ENCODE data around the gene SYNM. TPM values are rescaled to one million over a fixed set of nuclear protein-coding genes. Genes with fewer than 3 reads are reported as not detected.

SYNM gene
- total RNA-seq, 1 experiment from 2014 or later: 2.6 TPM

- no TSS peak for BruUV-seq (replicated peaks)
- ChIA-PET CTCF (no interaction called here), POLR2A (ENCODE audit: low non-redundant PET) (interaction anchor here (0.7 kb wide), 1 partner anchor 233 kb away, joined by 10 read pairs; no protein-coding TSS in a partner anchor)
- TF ChIP-seq EZH2 (IDR thresholded peaks at IDR 0.05; ENCODE audit: borderline replicate concordance, low read depth, low read length, poor library complexity, severe bottlenecking): no peak
- no peak for DNase-seq (ENCODE audit: low spot score)
- intact Hi-C loops (cut with micrococcal nuclease; ENCODE audit: unreplicated experiment): loop anchor here (10.0 kb wide), 1 partner anchor 413 kb away; no protein-coding TSS in a partner anchor
- no peaks in the 10 kb centered on the region for H3K36me3 ChIP-seq (ENCODE audit: insufficient read depth, low read length, poor library complexity, severe bottlenecking)
- H3K4me1 ChIP-seq (ENCODE audit: insufficient read depth, low read length, poor library complexity, severe bottlenecking): no peaks in the 10 kb centered on the region
- no peaks in the 10 kb centered on the region for H3K27me3 ChIP-seq (replicated peaks; ENCODE audit: insufficient read depth, low read depth, low read length, poor library complexity)
- H3K27ac ChIP-seq (ENCODE audit: low read depth, low read length, poor library complexity, severe bottlenecking): no peak overlapping the region
- H3K9me3 ChIP-seq (ENCODE audit: low read depth, low read length, poor library complexity, severe bottlenecking): no peaks in the 10 kb centered on the region
- H3K4me3 ChIP-seq (ENCODE audit: low read depth, low read length, poor library complexity, severe bottlenecking): no peak overlapping the region
Observed at GRCh38 chr15:99068186-99068585, 36.7 kb upstream of the SYNM start.

- intact Hi-C loops (cut with micrococcal nuclease; ENCODE audit: unreplicated experiment): loop anchor here (10.0 kb wide), 1 partner anchor 185 kb away; no protein-coding TSS in a partner anchor
- no peak for TF ChIP-seq EZH2 (IDR thresholded peaks at IDR 0.05; ENCODE audit: borderline replicate concordance, low read depth, low read length, poor library complexity, severe bottlenecking)
- H3K4me1 ChIP-seq (ENCODE audit: insufficient read depth, low read length, poor library complexity, severe bottlenecking): no peaks in the 10 kb centered on the region
- no TSS peak for BruUV-seq (replicated peaks)
- ChIA-PET POLR2A (ENCODE audit: low non-redundant PET) (no interaction called here), CTCF (interaction anchor here (0.6 kb wide), 1 partner anchor 181 kb away, joined by 3 read pairs; the partner anchor contains the start of gene LRRC28)
- no peak overlapping the region for H3K27ac ChIP-seq (ENCODE audit: low read depth, low read length, poor library complexity, severe bottlenecking)
- no peaks in the 10 kb centered on the region for H3K36me3 ChIP-seq (ENCODE audit: insufficient read depth, low read length, poor library complexity, severe bottlenecking)
- DNase-seq (ENCODE audit: low spot score): no peak
- no peak overlapping the region for H3K4me3 ChIP-seq (ENCODE audit: low read depth, low read length, poor library complexity, severe bottlenecking)
- H3K27me3 ChIP-seq (replicated peaks; ENCODE audit: insufficient read depth, low read depth, low read length, poor library complexity): no peaks in the 10 kb centered on the region
- no peaks in the 10 kb centered on the region for H3K9me3 ChIP-seq (ENCODE audit: low read depth, low read length, poor library complexity, severe bottlenecking)
Observed at GRCh38 chr15:99070208-99070607, 34.7 kb upstream of the SYNM start.

- Histone ChIP-seq H3K27ac (ENCODE audit: low read depth, low read length, poor library complexity, severe bottlenecking) (no peak overlapping the region), H3K9me3 (ENCODE audit: low read depth, low read length, poor library complexity, severe bottlenecking) (no peaks in the 10 kb centered on the region), H3K36me3 (ENCODE audit: insufficient read depth, low read length, poor library complexity, severe bottlenecking) (no peaks in the 10 kb centered on the region), H3K4me3 (ENCODE audit: low read depth, low read length, poor library complexity, severe bottlenecking) (no peak overlapping the region), H3K27me3 (replicated peaks; ENCODE audit: insufficient read depth, low read depth, low read length, poor library complexity) (no peaks in the 10 kb centered on the region), H3K4me1 (ENCODE audit: insufficient read depth, low read length, poor library complexity, severe bottlenecking) (no peaks in the 10 kb centered on the region)
- TF ChIP-seq CTCF (conservative IDR thresholded peaks at IDR 0.05; ENCODE audit: low read depth, low read length) (no peak), EZH2 (IDR thresholded peaks at IDR 0.05; ENCODE audit: borderline replicate concordance, low read depth, low read length, poor library complexity, severe bottlenecking) (no peak)
- DNase-seq (ENCODE audit: low spot score): no peak
- BruUV-seq (replicated peaks): no TSS peak
- intact Hi-C loops (cut with micrococcal nuclease; ENCODE audit: unreplicated experiment): loop anchor here (10.0 kb wide), 1 partner anchor 186 kb away; no protein-coding TSS in a partner anchor
- CTCF ChIA-PET: interaction anchor here (0.6 kb wide), 1 partner anchor 180 kb away, joined by 3 read pairs; the partner anchor contains the start of gene LRRC28
- POLR2A ChIA-PET (ENCODE audit: low non-redundant PET): no interaction called here
Observed at GRCh38 chr15:99071091-99071680, 33.7 kb upstream of the SYNM start.

GRCh38 chr15:99073008-99073717 is 31.7 kb upstream of the SYNM start:
- no peaks in the 10 kb centered on the region for H3K4me1 ChIP-seq (ENCODE audit: insufficient read depth, low read length, poor library complexity, severe bottlenecking)
- no peaks in the 10 kb centered on the region for H3K27me3 ChIP-seq (replicated peaks; ENCODE audit: insufficient read depth, low read depth, low read length, poor library complexity)
- H3K36me3 ChIP-seq (ENCODE audit: insufficient read depth, low read length, poor library complexity, severe bottlenecking): no peaks in the 10 kb centered on the region
- TF ChIP-seq CTCF (conservative IDR thresholded peaks at IDR 0.05; ENCODE audit: low read depth, low read length) (no peak), EZH2 (IDR thresholded peaks at IDR 0.05; ENCODE audit: borderline replicate concordance, low read depth, low read length, poor library complexity, severe bottlenecking) (no peak)
- CTCF ChIA-PET: no interaction called here
- H3K27ac ChIP-seq (ENCODE audit: low read depth, low read length, poor library complexity, severe bottlenecking): no peak overlapping the region
- no peak overlapping the region for H3K4me3 ChIP-seq (ENCODE audit: low read depth, low read length, poor library complexity, severe bottlenecking)
- BruUV-seq (replicated peaks): no TSS peak
- DNase-seq (ENCODE audit: low spot score): no peak
- intact Hi-C loops (cut with micrococcal nuclease; ENCODE audit: unreplicated experiment): loop anchor here (10.0 kb wide), 1 partner anchor 188 kb away; no protein-coding TSS in a partner anchor
- POLR2A ChIA-PET (ENCODE audit: low non-redundant PET): no interaction called here
- H3K9me3 ChIP-seq (ENCODE audit: low read depth, low read length, poor library complexity, severe bottlenecking): no peaks in the 10 kb centered on the region

Data from A673 (cell line).